ENCODE results near the gene TRIM64.
"Not testable (repeated sequence)": the region's sequence is repeated elsewhere in the genome, so short reads cannot be mapped to it uniquely, and the experiment has no call there.

TRIM64 gene, protein sequence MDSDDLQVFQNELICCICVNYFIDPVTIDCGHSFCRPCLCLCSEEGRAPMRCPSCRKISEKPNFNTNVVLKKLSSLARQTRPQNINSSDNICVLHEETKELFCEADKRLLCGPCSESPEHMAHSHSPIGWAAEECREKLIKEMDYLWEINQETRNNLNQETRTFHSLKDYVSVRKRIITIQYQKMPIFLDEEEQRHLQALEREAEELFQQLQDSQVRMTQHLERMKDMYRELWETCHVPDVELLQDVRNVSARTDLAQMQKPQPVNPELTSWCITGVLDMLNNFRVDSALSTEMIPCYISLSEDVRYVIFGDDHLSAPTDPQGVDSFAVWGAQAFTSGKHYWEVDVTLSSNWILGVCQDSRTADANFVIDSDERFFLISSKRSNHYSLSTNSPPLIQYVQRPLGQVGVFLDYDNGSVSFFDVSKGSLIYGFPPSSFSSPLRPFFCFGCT

DNA sequence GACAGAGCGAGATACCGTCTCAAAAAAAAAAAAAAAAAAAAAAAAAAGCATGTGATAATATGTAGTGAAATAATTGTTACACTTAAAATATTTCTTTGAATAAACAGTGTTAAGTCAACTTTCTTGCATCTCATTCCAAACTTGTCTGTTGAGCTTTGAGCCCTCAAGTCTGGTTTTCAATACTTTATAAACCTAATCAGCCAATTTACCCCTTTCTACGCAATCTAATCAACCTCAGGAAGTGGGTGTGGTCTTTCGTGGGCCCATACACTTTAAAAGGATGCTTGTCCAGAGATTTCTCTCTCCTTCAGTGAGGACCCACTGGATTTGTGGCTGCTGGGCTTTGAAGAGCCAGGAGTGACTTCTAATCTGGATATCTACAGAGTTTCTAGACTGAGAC is at the start of gene TRIM64:
Gene TRIM64 (plus strand): TSS at position 301 of the 400 bp plus-strand sequence. CDS start 2,467 bp downstream, outside the sequence.
- DNase-seq (ENCODE audit: low read depth in 2 of 3, low spot score in 2 of 3): not testable (repeated sequence)

DNA sequence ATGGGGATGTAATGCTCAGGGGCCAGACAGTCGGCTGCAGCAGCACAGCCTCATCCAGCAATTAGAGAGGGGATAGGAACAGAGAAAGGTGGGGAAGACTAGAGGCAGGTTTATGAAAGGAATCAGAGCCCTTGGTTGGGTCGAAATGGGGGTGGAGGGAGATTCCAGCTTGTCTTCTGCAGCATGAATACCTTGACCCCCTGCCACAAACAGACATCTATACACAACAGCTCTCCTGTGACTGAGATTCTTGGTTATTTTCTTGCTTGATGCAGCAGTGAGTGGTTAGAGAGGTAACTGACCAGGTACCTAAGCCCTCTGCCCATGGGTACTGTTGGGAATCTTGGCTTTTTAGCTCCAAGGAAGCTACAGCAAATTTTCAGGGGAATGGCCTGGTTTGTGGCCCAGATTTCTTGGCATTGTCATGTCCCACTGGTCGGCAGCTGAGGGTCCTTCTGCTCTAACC is 43.6 kb upstream of the TRIM64 start, which contains the start of gene TRIM49D1:
Gene TRIM49D1 (minus strand): TSS at position 51 of the 466 bp plus-strand sequence. CDS start 4,535 bp downstream, outside the sequence.
- DNase-seq (ENCODE audit: low read depth in 2 of 3, low spot score in 2 of 3): no peak

DNA sequence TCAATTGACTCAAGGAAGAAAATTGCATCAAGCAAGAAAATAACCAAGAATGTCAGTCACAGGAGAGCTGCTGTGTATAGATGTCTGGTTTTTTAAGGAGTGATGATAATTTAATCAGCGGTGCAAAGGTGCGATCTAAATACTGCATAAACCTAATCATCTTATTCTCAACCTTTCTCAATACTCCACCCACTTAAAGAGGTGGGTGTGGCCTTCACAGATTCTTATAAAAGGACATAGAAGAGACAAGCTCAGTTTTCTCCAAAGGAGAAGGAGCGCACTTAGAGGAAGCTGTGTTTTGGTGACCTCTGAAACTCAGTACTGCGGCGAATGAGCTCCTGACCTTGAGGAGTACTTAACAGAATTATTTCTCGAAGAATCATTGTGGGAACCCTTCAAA is 42.1 kb upstream of the TRIM64 start, which contains the start of gene TRIM49D2:
Gene TRIM49D2 (plus strand): TSS at position 301 of the 400 bp plus-strand sequence. CDS start 2,698 bp downstream, outside the sequence.
- DNase-seq (ENCODE audit: low read depth in 2 of 3, low spot score in 2 of 3): not testable (repeated sequence)

DNA sequence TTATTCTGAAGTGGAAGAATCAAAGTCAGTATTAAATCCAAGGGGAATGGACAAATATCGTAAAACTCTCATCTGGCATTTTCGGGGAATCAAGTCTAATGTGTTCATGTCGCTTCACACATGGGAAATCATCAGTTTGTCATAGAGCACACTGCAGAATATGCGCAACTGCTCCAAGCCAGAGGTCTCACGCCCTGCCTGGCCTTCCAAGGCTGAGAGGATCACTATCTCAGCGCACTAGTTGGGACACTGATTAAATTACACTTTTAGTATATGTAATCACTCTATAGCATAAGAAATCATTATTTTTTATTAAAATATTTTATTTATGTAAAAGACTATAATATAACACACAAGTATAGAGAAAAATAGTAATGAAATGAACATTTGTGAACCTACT is 5.0 kb upstream of the TRIM64 start:
- DNase-seq (ENCODE audit: low read depth in 2 of 3, low spot score in 2 of 3): not testable (repeated sequence)

Data from activated CD8-positive, alpha-beta memory T cell treated with anti-CD3 and anti-CD28 coated beads for 48 hours (primary cell).